Loucy (cell line): Measurements from ENCODE around the gene SEMA6A.

Source experiments
- H2AFZ ChIP-seq: fragments of 200-600 bp; sonication (generic); 2 replicates; pipeline ENCODE4 v1.6.0; 2016; ENCODE audit warnings: antibody characterized with exemption, mild to moderate bottlenecking, low read length, moderate library complexity
- H3F3A ChIP-seq: fragments of 200-600 bp; 2 replicates; pipeline ENCODE4 v1.6.0; 2016; ENCODE audit warnings: antibody characterized with exemption, low read depth, mild to moderate bottlenecking
- H3K27me3 ChIP-seq: fragments of 200-600 bp; sonication (generic); 2 replicates; pipeline ENCODE4 v1.6.1; 2014; ENCODE audit warnings: low read length, mild to moderate bottlenecking; ENCODE audit not compliant: insufficient read depth, poor library complexity, severe bottlenecking
- H3K36me3 ChIP-seq: fragments of 200-600 bp; sonication (generic); 2 replicates; pipeline ENCODE4 v1.6.1; 2016; ENCODE audit warnings: low read length; ENCODE audit not compliant: insufficient read depth
- H3K4me1 ChIP-seq: fragments of 200-600 bp; sonication (generic); 2 replicates; pipeline ENCODE4 v1.5.1; 2014; ENCODE audit warnings: low read length, mild to moderate bottlenecking; ENCODE audit not compliant: insufficient read depth, poor library complexity, severe bottlenecking
- H3K4me2 ChIP-seq: fragments of 200-600 bp; sonication (generic); 2 replicates; pipeline ENCODE4 v1.6.0; 2014; ENCODE audit warnings: antibody characterized with exemption, low read length, low read depth, mild to moderate bottlenecking; ENCODE audit not compliant: poor library complexity, severe bottlenecking
- H3K4me3 ChIP-seq: fragments of 200-600 bp; sonication (generic); 2 replicates; pipeline ENCODE4 v1.5.1; 2014; ENCODE audit warnings: low read length, mild to moderate bottlenecking, mixed read lengths; ENCODE audit not compliant: poor library complexity, severe bottlenecking
- H3K79me2 ChIP-seq: fragments of 200-600 bp; sonication (generic); 2 replicates; pipeline ENCODE4 v1.6.1; 2014; ENCODE audit warnings: low read length; ENCODE audit not compliant: insufficient read depth
- H3K9ac ChIP-seq: fragments of 200-600 bp; sonication (generic); 2 replicates; pipeline ENCODE4 v1.6.0; 2014; ENCODE audit warnings: mild to moderate bottlenecking, low read depth, low read length, moderate library complexity; ENCODE audit not compliant: poor library complexity, severe bottlenecking
- H3K9me2 ChIP-seq: fragments of 200-600 bp; sonication (generic); replicated peaks from 2 replicates; pipeline ENCODE4 v1.6.1; 2016; ENCODE audit warnings: low read depth, low read length, mixed read lengths
- H3K9me3 ChIP-seq: fragments of 200-600 bp; sonication (generic); 2 replicates; pipeline ENCODE4 v1.6.1; 2014; ENCODE audit warnings: mild to moderate bottlenecking, antibody characterized with exemption, low read length, low read depth; ENCODE audit not compliant: insufficient read depth
- H4K20me1 ChIP-seq: fragments of 200-600 bp; sonication (generic); 2 replicates; pipeline ENCODE4 v1.6.0; 2014; ENCODE audit warnings: antibody characterized with exemption, low read length, mild to moderate bottlenecking; ENCODE audit not compliant: insufficient read depth, poor library complexity, severe bottlenecking
- EZH2phosphoT487 ChIP-seq: fragments of 200-600 bp; IDR thresholded peaks from 2 replicates; pipeline ENCODE4 v1.6.1; 2018; ENCODE audit warnings: antibody characterized with exemption, mild to moderate bottlenecking, moderate library complexity, borderline replicate concordance
- TF ChIP-seq, protein P1 (sequence below): fragments of 200-600 bp; sonication (generic); conservative IDR thresholded peaks from 2 replicates; pipeline ENCODE4 v1.5.1; 2014; ENCODE audit warnings: mild to moderate bottlenecking, antibody characterized with exemption, low read length

Gene SEMA6A

DNA sequence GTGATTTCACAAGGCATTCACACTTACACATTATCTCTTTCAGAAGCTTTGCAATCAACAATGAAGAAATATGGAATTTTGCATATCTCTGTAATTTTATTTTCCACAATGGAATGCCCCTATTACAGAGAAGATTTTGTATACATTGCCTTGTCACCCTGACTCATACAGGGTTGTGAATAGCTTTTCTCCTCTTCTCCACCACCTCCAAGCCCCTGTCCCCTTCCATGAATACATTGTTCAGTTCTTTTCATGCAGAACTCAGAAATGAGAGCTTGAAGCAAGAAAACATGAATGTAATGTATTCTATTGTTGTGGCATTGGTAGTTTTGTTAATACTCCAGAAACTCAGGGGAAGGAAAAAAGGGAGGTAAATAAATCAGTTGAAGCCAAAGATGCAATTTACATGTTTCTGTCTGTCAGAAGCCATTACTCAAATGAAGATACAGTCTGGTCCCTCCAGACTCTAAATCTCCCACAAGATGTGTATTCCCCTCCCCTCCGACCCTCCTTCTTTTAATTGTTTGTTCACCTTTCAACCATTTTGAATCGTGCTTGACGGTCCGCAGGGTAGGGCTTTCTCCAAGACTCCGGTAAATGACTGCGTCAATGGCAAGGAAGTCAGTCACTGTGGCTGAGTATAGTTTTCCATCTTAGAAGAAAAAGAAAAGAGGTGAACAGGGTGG, 86.1 kb downstream of the SEMA6A start:
- H2AFZ ChIP-seq, result no peak overlapping the region
- TF ChIP-seq, protein P1, sequence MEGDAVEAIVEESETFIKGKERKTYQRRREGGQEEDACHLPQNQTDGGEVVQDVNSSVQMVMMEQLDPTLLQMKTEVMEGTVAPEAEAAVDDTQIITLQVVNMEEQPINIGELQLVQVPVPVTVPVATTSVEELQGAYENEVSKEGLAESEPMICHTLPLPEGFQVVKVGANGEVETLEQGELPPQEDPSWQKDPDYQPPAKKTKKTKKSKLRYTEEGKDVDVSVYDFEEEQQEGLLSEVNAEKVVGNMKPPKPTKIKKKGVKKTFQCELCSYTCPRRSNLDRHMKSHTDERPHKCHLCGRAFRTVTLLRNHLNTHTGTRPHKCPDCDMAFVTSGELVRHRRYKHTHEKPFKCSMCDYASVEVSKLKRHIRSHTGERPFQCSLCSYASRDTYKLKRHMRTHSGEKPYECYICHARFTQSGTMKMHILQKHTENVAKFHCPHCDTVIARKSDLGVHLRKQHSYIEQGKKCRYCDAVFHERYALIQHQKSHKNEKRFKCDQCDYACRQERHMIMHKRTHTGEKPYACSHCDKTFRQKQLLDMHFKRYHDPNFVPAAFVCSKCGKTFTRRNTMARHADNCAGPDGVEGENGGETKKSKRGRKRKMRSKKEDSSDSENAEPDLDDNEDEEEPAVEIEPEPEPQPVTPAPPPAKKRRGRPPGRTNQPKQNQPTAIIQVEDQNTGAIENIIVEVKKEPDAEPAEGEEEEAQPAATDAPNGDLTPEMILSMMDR, result no peak
- no peaks in the 10 kb centered on the region for H3K79me2 ChIP-seq
- H3K9me3 ChIP-seq, result no peaks in the 10 kb centered on the region
- H3K36me3 ChIP-seq, result no peaks in the 10 kb centered on the region
- H4K20me1 ChIP-seq, result no peaks in the 10 kb centered on the region
- H3K9me2 ChIP-seq, result no peaks in the 10 kb centered on the region
- H3K4me1 ChIP-seq, result peaks cover 11% of the 10 kb centered on the region
- H3K27me3 ChIP-seq, result no peaks in the 10 kb centered on the region
- no peak overlapping the region for H3K4me2 ChIP-seq
- no peak overlapping the region for H3K9ac ChIP-seq
- H3F3A ChIP-seq, result no peaks in the 10 kb centered on the region
- no peak overlapping the region for H3K4me3 ChIP-seq

DNA sequence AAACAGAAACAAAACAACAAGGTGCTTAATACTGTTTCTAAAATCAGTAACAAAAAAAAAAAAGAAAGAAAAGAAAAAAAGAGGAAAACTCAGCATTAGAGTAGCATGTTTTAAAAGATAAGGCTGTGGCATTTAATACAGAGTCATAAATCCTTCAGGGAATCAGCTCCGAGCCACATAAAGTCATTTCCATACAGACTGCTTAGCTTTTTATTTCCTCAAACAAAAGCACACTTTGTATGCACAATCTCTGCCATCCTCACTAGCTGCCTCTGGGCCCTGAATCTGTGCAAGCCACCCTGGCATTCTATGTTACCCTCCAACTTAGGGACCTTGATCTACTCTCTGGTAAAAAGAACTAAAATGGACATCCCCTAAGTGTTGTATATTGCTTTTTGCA, 87.6 kb downstream of the SEMA6A start:
- H3K27me3 ChIP-seq, result no peaks in the 10 kb centered on the region
- no peak overlapping the region for H2AFZ ChIP-seq
- no peaks in the 10 kb centered on the region for H3K9me2 ChIP-seq
- no peak overlapping the region for H3K4me2 ChIP-seq
- no peak overlapping the region for H3K9ac ChIP-seq
- no peaks in the 10 kb centered on the region for H3K36me3 ChIP-seq
- H3K4me3 ChIP-seq, result no peak overlapping the region
- H4K20me1 ChIP-seq, result no peaks in the 10 kb centered on the region
- H3F3A ChIP-seq, result no peaks in the 10 kb centered on the region
- peaks cover 6% of the 10 kb centered on the region for H3K4me1 ChIP-seq
- no peaks in the 10 kb centered on the region for H3K79me2 ChIP-seq
- no peak for TF ChIP-seq EZH2phosphoT487
- TF ChIP-seq, protein P1, result no peak
- no peaks in the 10 kb centered on the region for H3K9me3 ChIP-seq

- H3K4me2 ChIP-seq, result no peak overlapping the region
- no peaks in the 10 kb centered on the region for H3K9me3 ChIP-seq
- H3K4me1 ChIP-seq, result peaks cover 3% of the 10 kb centered on the region
- no peaks in the 10 kb centered on the region for H3K79me2 ChIP-seq
- no peaks in the 10 kb centered on the region for H3F3A ChIP-seq
- no peak overlapping the region for H3K4me3 ChIP-seq
- TF ChIP-seq EZH2phosphoT487, result no peak
- TF ChIP-seq, protein P1, result no peak
- no peak overlapping the region for H2AFZ ChIP-seq
- H4K20me1 ChIP-seq, result no peaks in the 10 kb centered on the region
- H3K9ac ChIP-seq, result no peak overlapping the region
- H3K27me3 ChIP-seq, result no peaks in the 10 kb centered on the region
- no peaks in the 10 kb centered on the region for H3K9me2 ChIP-seq
- H3K36me3 ChIP-seq, result no peaks in the 10 kb centered on the region
Measured at GRCh38 chr5:116486588-116486987, 88.0 kb downstream of the SEMA6A start.
